BJ (cell line): ENCODE measurements around the gene LYRM4. TPM values are rescaled to one million over a fixed set of nuclear protein-coding genes. Genes with fewer than 3 reads are reported as not detected.

Experiments
- CTCF ChIA-PET: fragments of 350-600 bp; formaldehyde crosslinking; extraction: SDS; loops from one replicate; lab custom pipeline; 2021; ENCODE audit warnings: antibody characterized with exemption, inconsistent platforms; lab: Yijun Ruan, JAX
- POLR2A ChIA-PET: fragments of 300-600 bp; sonication (Branson Sonifier 250); formaldehyde crosslinking; extraction: SDS; loops from one replicate; lab custom pipeline; 2021; ENCODE audit warnings: antibody characterized with exemption; lab: Charles Lee
- DNase-seq: peaks from one replicate; pipeline ENCODE4 v3.0.0-alpha.2; 2011; ENCODE audit warnings: low read depth
- H3K27me3 ChIP-seq: 2 replicates; pipeline ENCODE4 v1.6.0; 2011; ENCODE audit warnings: low read length; ENCODE audit not compliant: control insufficient read depth, insufficient read depth
- H3K36me3 ChIP-seq: 2 replicates; pipeline ENCODE4 v1.5.1; 2011; ENCODE audit warnings: low read length; ENCODE audit not compliant: control insufficient read depth, insufficient read depth
- H3K4me3 ChIP-seq: 2 replicates; pipeline ENCODE4 v1.5.1; 2011; ENCODE audit warnings: low read depth, mild to moderate bottlenecking, control low read depth, low read length
- polyA plus RNA-seq: library from polyadenylated mRNA; depleted of rRNA; stranded (reverse); fragments of >200 nt; gene quantifications from 2 replicates; pipeline ENCODE4 v1.2.3, GENCODE V29; 2011
- TF ChIP-seq, protein P1 (sequence below): IDR thresholded peaks from 2 replicates; pipeline ENCODE4 v1.5.1; 2011; ENCODE audit warnings: low read depth, mild to moderate bottlenecking, control low read depth, inconsistent platforms, low read length, moderate library complexity; ENCODE audit not compliant: insufficient read depth

The LYRM4 gene
- polyA plus RNA-seq, 1 experiment, result 29.0 TPM

- CTCF ChIA-PET, result interaction anchor here (0.9 to 2.2 kb wide), 2 partner anchors 8 to 160 kb away, joined by 5 to 12 read pairs; no protein-coding TSS in a partner anchor
- Histone ChIP-seq H3K4me3 (no peak overlapping the region), H3K36me3 (no peaks in the 10 kb centered on the region), H3K27me3 (no peaks in the 10 kb centered on the region)
- TF ChIP-seq, protein P1, sequence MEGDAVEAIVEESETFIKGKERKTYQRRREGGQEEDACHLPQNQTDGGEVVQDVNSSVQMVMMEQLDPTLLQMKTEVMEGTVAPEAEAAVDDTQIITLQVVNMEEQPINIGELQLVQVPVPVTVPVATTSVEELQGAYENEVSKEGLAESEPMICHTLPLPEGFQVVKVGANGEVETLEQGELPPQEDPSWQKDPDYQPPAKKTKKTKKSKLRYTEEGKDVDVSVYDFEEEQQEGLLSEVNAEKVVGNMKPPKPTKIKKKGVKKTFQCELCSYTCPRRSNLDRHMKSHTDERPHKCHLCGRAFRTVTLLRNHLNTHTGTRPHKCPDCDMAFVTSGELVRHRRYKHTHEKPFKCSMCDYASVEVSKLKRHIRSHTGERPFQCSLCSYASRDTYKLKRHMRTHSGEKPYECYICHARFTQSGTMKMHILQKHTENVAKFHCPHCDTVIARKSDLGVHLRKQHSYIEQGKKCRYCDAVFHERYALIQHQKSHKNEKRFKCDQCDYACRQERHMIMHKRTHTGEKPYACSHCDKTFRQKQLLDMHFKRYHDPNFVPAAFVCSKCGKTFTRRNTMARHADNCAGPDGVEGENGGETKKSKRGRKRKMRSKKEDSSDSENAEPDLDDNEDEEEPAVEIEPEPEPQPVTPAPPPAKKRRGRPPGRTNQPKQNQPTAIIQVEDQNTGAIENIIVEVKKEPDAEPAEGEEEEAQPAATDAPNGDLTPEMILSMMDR, result no peak
- no peak for DNase-seq
- POLR2A ChIA-PET, result no interaction called here
Measured at GRCh38 chr6:5303682-5304081, 42.9 kb upstream of the LYRM4 start.

GRCh38 chr6:5302995-5303622 is 42.4 kb upstream of the LYRM4 start:
- DNase-seq, result no peak
- ChIA-PET CTCF (interaction anchor here (0.9 to 2.2 kb wide), 3 partner anchors 9 to 160 kb away, joined by 3 to 12 read pairs (median 5); no protein-coding TSS in a partner anchor), POLR2A (no interaction called here)
- TF ChIP-seq, protein P1, result peak; percentile 42
- H3K36me3 ChIP-seq, result no peaks in the 10 kb centered on the region
- no peaks in the 10 kb centered on the region for H3K27me3 ChIP-seq
- H3K4me3 ChIP-seq, result no peak overlapping the region

GRCh38 chr6:5302220-5302946 is 41.6 kb upstream of the LYRM4 start:
- DNase-seq, result no peak
- no peak overlapping the region for H3K4me3 ChIP-seq
- no peaks in the 10 kb centered on the region for H3K36me3 ChIP-seq
- ChIA-PET CTCF (interaction anchor here (0.7 to 1.3 kb wide), 5 partner anchors 9 to 158 kb away, joined by 3 to 7 read pairs (median 3); no protein-coding TSS in a partner anchor), POLR2A (no interaction called here)
- TF ChIP-seq, protein P1, result no peak
- H3K27me3 ChIP-seq, result no peaks in the 10 kb centered on the region

GRCh38 chr6:5300206-5300764 is 39.5 kb upstream of the LYRM4 start:
- Histone ChIP-seq H3K4me3 (no peak overlapping the region), H3K36me3 (no peaks in the 10 kb centered on the region), H3K27me3 (no peaks in the 10 kb centered on the region)
- TF ChIP-seq, protein P1, result no peak
- DNase-seq, result no peak
- CTCF ChIA-PET, result interaction anchor here (1.5 kb wide), 1 partner anchor 12 kb away, joined by 3 read pairs; no protein-coding TSS in a partner anchor
- POLR2A ChIA-PET, result no interaction called here

GRCh38 chr6:5295623-5296022 is 34.9 kb upstream of the LYRM4 start:
- POLR2A ChIA-PET, result no interaction called here
- Histone ChIP-seq H3K36me3 (no peaks in the 10 kb centered on the region), H3K27me3 (no peaks in the 10 kb centered on the region), H3K4me3 (no peak overlapping the region)
- no peak for DNase-seq
- TF ChIP-seq, protein P1, result no peak
- CTCF ChIA-PET, result no interaction called here
